Ovary (tissue), 9 donors: ENCODE data around the gene LIN37. TPM values are rescaled to one million over a fixed set of nuclear protein-coding genes. Genes with fewer than 3 reads are reported as not detected.

Experiments
- DNase-seq, 5 donors: peaks; one replicate each; pipeline ENCODE4 v3.0.0-alpha.2; 2019 to 2020
- H3K27ac ChIP-seq, 2 donors: fragments of 200-600 bp; one replicate each; pipeline versions ENCODE4 v1.5.1 to v1.8.0; 2019 to 2022
- H3K27me3 ChIP-seq: fragments of 200-600 bp; one replicate; pipeline ENCODE4 v1.8.0; 2022
- H3K36me3 ChIP-seq: fragments of 200-600 bp; sonication (generic); one replicate; pipeline ENCODE4 v1.5.1; 2019
- H3K4me1 ChIP-seq: one replicate; pipeline ENCODE4 v1.8.1; 2013; ENCODE audit warnings: mild to moderate bottlenecking, moderate library complexity; ENCODE audit not compliant: insufficient read depth
- H3K4me3 ChIP-seq: fragments of 200-600 bp; sonication (generic); one replicate; pipeline ENCODE4 v1.5.1; 2017
- H3K9me3 ChIP-seq, 2 donors: fragments of 200-600 bp in 1 of 2; sonication (generic) in 1 of 2; one replicate each; pipeline versions ENCODE4 v1.5.1 to v1.8.1; 2013 to 2019; ENCODE audit warnings: mild to moderate bottlenecking in 1 of 2, moderate library complexity in 1 of 2
- EP300 ChIP-seq: sonication (generic); formaldehyde crosslinking; IDR thresholded peaks from one replicate; pipeline ENCODE4 v1.6.1; 2017; ENCODE audit warnings: antibody characterized with exemption
- POLR2A ChIP-seq: fragments of 450-650 bp; IDR thresholded peaks from one replicate; pipeline ENCODE4 v1.6.1; 2017; ENCODE audit warnings: antibody characterized with exemption, mild to moderate bottlenecking, moderate library complexity
- WGBS, 3 donors: extraction: QIAGEN DNeasy Blood & Tissue Kit in 1 of 3; methylation state at CpG; one replicate each; pipeline versions ENCODE4 v1.1.5 to v1.1.7; 2013 to 2017; 5-methylcytosine and 5-hydroxymethylcytosine counted together
- intact Hi-C, 4 donors: fragments of 100-400 bp; cut with DNase I; formaldehyde crosslinking; loops; one replicate each; pipeline versions ENCODE4 v1.11.0 to v1.15.1; 2022 to 2023
- polyA plus RNA-seq, 2 donors: library from polyadenylated mRNA; stranded (reverse); fragments of 200-250 nt in 1 of 2; fragments of 350-450 nt in 1 of 2; fragmentation: Illumina TruSeq in 1 of 2; extraction: RNeasy Lipid Tissue Mini Kit (QIAGEN cat#74804) in 1 of 2; gene quantifications; one replicate each; pipeline ENCODE4 v1.2.3, GENCODE V29; 2013 to 2014
- total RNA-seq, 7 donors: library from RNA; depleted of rRNA in 2 of 7; stranded (reverse); fragments of >200 nt in 2 of 7; fragmentation: NEBNext Ultra II Directional in 3 of 7; extraction: Animal tissue kit (Norgen Biotek cat#: 25700) in 3 of 7; gene quantifications; one replicate each; pipeline versions ENCODE4 v1.1.0 to v1.2.4, GENCODE V29; 2016 to 2023
- TF ChIP-seq, protein P1 (sequence below), 3 donors: fragments of 450-650 bp in 2 of 3; fragments of 200-600 bp in 1 of 3; IDR thresholded peaks; one replicate each; pipeline versions ENCODE4 v1.5.1 to v1.8.0; 2016 to 2022; ENCODE audit warnings: antibody characterized with exemption in 3 of 3, mild to moderate bottlenecking in 1 of 3
- donor health status: DM: no; HTN: no; CAD: no; lungs with moderate emphysema.
- donor health status: DM: no; HTN: no; CAD: no.
- donor health status: Bipolar disorder and iron deficiency.
- donor health status: DM: yes; HTN: yes; CAD: no.
- donor health status: DM: no; HTN: no; CAD: no.
- donor health status: DM: yes; HTN: yes; CAD: no.

The LIN37 gene
- total and polyA plus RNA-seq, 9 donors = 9.8 to 25.6 (median 19.1) TPM

DNA sequence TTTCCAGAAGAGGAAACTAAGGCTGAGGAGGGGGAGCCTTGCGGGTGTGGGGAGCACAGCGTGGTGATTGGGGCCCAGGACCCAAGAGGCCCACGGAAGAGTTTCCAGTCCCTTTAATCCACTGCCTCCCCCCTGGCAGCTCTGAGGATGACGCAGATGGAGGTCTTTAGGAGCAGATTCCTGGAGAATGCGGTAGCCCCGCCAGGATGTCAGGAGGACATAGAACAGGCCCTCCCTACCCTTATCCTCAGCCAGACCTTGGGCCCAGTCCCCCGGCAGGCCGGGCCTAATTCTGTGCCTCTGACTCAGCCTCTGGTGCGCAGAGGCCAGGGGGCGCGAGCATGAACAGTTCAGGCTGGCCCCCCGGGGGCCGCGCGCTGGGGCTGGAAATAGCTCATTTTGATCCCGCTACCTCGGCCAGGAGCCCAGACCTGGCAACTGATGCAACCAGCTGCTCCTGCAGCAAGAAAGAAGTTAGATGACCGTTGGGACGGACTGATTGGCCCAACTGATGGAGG is 8.9 kb downstream of the LIN37 start:
- Histone ChIP-seq H3K36me3 (no peaks in the 10 kb centered on the region), H3K27me3 (no peaks in the 10 kb centered on the region), H3K4me1 (peaks cover 12% of the 10 kb centered on the region), H3K4me3 (peak overlapping the region; percentile 37), H3K9me3 (no peaks in the 10 kb centered on the region), H3K27ac (peak overlapping the region; percentile 93 to 97)
- intact Hi-C loops = loop anchor here in 1 of 4 donors (2.0 kb wide), 1 partner anchor 40 kb away; no protein-coding TSS in a partner anchor
- TF ChIP-seq POLR2A (no peak), EP300 (peak; percentile 92)
- DNase-seq = peak; percentile 94 to 99 (median 98)
- WGBS, 3 donors = 2% methylated on average over 13 to 19 of the region's 19 CpGs

DNA sequence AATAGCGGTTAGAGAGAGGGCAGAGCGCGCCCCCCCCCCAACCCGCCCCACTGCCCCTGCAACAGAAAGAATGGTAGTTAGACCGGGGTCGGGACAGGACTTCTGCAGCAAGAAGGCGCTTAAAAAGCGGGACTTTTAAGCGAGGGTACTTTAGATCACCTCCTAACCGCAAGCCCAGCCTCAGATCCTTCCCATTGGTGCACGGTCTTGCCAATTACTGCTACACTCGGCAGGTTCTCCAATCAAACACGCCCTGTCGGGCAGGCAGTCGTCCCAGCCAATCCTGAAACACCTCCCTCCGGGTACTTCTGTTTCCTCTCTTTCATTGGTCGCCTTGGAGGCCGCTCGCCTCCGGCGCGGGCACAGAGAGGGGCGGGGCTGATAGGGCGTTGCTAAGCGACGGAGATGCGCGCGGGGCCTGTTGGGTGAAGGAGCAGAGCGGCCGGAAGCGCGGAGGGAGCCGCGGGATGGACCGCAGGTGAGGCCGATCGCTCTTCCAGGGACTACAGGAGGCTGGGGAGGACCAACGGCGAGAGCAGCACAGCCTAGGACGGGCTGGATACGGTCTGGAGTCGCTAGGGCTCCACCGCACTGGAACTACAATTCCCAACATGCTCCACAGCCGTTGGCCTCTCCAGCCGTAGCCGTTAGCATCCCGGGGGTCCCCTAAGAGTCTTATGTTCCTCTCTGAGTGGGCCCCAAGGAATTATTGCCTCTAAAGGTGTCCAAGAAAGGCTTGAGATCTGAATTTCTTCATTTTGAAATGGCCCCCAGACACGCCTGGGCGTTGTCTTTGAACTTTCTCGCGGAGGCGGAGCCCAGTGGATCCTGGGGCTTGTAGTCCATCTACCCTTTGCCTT is 9.6 kb downstream of the LIN37 start, which contains the start of gene PROSER3:
Gene PROSER3, plus strand, starts transcription at position 428 of the 860 bp plus-strand sequence. Its CDS starts 40 bp downstream, at position 468.
- Histone ChIP-seq H3K27ac (peak within 1 kb of the TSS; percentile 93 to 97), H3K36me3 (no peaks in the 10 kb centered on the region), H3K4me1 (peaks cover 12% of the 10 kb centered on the region), H3K4me3 (peak within 1 kb of the TSS; percentile 91), H3K27me3 (no peaks in the 10 kb centered on the region), H3K9me3 (no peaks in the 10 kb centered on the region)
- DNase-seq = peak; percentile 97 to 99 (median 98)
- intact Hi-C loops = loop anchor here in 1 of 4 donors (2.0 kb wide), 1 partner anchor 41 kb away; no protein-coding TSS in a partner anchor
- TF ChIP-seq EP300 (no peak), POLR2A (peak; percentile 89)
- TF ChIP-seq, protein P1, sequence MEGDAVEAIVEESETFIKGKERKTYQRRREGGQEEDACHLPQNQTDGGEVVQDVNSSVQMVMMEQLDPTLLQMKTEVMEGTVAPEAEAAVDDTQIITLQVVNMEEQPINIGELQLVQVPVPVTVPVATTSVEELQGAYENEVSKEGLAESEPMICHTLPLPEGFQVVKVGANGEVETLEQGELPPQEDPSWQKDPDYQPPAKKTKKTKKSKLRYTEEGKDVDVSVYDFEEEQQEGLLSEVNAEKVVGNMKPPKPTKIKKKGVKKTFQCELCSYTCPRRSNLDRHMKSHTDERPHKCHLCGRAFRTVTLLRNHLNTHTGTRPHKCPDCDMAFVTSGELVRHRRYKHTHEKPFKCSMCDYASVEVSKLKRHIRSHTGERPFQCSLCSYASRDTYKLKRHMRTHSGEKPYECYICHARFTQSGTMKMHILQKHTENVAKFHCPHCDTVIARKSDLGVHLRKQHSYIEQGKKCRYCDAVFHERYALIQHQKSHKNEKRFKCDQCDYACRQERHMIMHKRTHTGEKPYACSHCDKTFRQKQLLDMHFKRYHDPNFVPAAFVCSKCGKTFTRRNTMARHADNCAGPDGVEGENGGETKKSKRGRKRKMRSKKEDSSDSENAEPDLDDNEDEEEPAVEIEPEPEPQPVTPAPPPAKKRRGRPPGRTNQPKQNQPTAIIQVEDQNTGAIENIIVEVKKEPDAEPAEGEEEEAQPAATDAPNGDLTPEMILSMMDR (IDR thresholded peaks at IDR 0.05) = no peak
- WGBS, 3 donors = 0 to 1% (median 0%) methylated on average over 40 to 53 of the region's 53 CpGs

DNA sequence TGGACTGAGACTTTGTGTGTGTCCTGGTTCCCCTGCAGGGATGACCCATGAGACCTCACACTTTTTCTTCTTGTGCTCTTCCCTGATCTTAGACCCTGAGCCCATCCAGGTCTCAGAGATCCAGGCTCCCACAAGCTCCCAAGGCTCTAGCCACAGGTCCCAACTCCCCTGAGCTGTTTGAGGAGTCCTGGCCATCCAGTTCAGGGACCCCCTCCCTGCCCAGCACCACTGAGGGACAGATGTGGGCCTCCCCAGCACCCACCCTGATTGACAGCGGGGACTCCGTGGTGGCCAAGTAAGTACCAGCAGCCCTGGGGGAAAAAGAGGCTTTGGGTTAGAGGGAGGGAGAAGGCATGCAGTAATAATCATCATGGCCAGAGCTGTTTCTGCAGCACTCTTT is 11.3 kb downstream of the LIN37 start:
- TF ChIP-seq, protein P1 (IDR thresholded peaks at IDR 0.05) = no peak
- TF ChIP-seq POLR2A = no peak
- TF ChIP-seq EP300 = no peak
- no peaks in the 10 kb centered on the region for H3K27me3 ChIP-seq
- intact Hi-C loops = no loop called here
- 91 to 100% (median 94%) methylated on average over 2 of the region's 2 CpGs for whole genome bisulfite sequencing, 3 donors
- no peak overlapping the region for H3K4me3 ChIP-seq
- peak in 1 of 5 donors; percentile 36 for DNase-seq
- peaks cover 12% of the 10 kb centered on the region for H3K4me1 ChIP-seq
- H3K9me3 ChIP-seq = no peaks in the 10 kb centered on the region
- H3K27ac ChIP-seq = no peak overlapping the region
- H3K36me3 ChIP-seq = no peaks in the 10 kb centered on the region

DNA sequence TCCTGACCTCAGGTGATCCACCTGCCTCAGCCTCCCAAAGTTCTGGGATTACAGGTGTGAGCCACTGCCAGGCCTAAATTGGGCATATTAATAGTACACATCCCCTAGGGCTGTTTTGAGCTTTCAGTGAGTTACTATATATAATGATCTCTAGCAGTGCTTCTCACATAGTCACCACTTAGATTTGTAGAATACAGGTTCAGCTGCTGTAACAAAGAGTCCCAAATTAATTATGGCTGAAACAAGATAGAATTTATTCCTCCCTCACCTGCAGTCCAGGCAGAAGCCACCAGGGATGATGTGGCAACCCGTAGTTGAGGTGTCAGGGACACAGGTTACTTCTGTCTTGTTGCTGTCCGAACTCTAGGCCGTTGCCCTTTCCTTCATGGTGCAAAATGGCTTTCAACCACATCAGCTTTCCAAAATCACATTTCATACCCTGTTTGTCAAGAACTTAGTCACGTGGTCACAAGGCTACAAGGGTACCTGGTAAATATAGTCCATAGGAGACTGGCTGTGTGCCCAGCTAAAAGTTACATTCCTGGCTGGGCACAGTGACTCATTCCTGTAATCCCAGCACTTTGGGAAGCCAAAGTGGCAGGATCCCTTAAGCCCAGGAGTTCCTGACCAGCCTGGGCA is 12.5 kb downstream of the LIN37 start:
- H3K36me3 ChIP-seq = no peaks in the 10 kb centered on the region
- no peak for TF ChIP-seq EP300
- TF ChIP-seq POLR2A = no peak
- TF ChIP-seq, protein P1 (IDR thresholded peaks at IDR 0.05) = no peak
- peaks cover 6% of the 10 kb centered on the region for H3K4me1 ChIP-seq
- H3K9me3 ChIP-seq = no peaks in the 10 kb centered on the region
- H3K27me3 ChIP-seq = no peaks in the 10 kb centered on the region
- peak in 1 of 5 donors; percentile 21 for DNase-seq
- no peak overlapping the region for H3K4me3 ChIP-seq
- H3K27ac ChIP-seq = no peak overlapping the region
- WGBS, 3 donors = 91 to 95% (median 93%) methylated on average over 4 of the region's 4 CpGs
- intact Hi-C loops = no loop called here
